B cell (primary cell): Measurements from ENCODE around the gene ADGRV1.

Experiments
- CTCF ChIP-seq: fragments of 200-600 bp; IDR thresholded peaks from one replicate; pipeline ENCODE4 v1.8.0; 2022; ENCODE audit warnings: antibody characterized with exemption, mild to moderate bottlenecking
- EZH2 ChIP-seq: IDR thresholded peaks from 2 replicates; pipeline ENCODE4 v1.6.1; 2012; ENCODE audit warnings: borderline replicate concordance, low read depth, mild to moderate bottlenecking, moderate library complexity, low read length; ENCODE audit not compliant: insufficient read depth, poor library complexity, severe bottlenecking

- TF ChIP-seq CTCF = no peak
- no peak for TF ChIP-seq EZH2
Observed at GRCh38 chr5:90991201-90991600, 432.6 kb downstream of the ADGRV1 start.
